HG02798 (cell line): ENCODE results near the gene TPCN2.

Experiments
- ATAC-seq: cut with Tn5 transposase; IDR thresholded peaks from one replicate; pipeline ENCODE4 v1.9.1; 2021; ENCODE audit warnings: mild to moderate bottlenecking; ENCODE audit not compliant: unreplicated experiment, poor library complexity

The TPCN2 gene

DNA sequence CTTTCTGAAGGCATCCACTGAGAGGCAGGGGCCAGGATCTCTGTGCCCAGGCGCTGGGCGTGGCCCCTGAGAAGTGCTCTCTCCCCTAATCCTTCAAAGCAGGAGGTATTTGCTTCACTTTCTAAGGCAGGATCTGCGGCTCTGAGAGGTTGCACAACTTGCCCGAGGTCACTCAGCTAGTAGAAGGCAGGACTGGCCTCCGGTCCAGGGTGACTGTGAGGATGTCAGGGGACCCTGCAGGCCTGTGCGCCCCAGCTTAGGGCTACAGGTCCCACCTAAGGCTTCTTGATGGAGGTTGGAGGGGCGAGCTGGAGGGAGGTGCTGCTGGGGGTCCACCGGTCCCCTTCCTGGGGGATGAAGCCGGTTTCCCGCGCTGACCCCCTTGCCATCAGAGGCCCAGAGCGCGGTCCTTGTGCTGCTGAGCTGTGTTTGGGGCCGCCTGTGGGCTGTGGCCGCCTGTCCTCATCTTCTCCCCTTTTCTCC is 108.0 kb downstream of the TPCN2 start:
- no peak for ATAC-seq

DNA sequence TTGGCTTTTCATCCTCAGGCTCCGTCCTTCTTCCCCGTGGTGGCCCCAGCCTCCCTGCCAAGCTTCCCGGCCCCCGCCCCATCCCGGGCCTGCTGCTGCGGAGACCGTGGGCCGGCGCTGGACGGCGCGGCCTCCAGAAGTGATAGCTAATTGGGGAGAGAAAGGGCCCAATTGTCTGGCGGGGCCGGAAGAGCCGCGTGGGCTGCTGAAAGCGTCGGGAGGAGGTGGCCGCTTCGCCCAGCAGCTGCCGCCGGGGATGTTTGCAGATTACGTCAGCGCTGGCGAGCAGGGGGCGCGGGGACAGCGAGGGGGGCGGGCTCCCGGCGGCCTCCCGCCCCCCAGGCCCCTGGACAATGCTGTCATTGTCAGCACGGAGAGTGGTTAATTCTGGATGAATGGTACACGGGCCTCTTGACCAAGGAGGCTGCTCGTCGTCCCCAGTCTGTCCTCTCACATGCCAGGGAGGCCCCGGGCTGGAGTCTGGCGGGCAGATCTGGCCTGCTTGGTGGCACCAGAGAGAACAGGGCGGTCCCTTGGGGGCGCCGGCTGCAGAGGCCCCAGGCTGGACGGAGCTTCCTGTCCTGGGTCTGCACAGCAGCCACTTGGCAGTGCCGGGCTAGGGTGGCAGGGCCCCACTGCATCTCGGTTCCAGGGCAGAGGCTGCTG is 108.6 kb downstream of the TPCN2 start:
- no peak for ATAC-seq

DNA sequence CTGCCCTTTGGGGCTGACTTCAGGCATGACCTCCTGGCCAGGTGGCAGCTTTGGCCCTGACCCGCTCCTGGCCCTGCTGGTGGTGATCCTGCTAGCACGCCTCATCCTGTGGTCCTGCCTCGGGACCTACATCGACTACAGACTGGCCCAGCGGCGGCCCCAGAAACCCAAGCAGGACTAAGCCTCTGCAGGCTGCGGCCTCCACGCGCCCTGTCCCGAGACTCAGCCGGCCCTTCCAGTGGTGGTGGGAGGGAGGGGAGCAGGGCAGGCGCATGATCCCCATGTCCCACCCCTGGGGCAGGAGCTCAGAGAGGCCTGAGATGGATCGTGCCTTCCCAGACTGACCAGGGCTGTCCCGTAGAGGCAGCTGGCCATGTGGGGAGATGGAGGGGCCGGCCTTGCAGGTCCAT is 109.1 kb downstream of the TPCN2 start:
- no peak for ATAC-seq

DNA sequence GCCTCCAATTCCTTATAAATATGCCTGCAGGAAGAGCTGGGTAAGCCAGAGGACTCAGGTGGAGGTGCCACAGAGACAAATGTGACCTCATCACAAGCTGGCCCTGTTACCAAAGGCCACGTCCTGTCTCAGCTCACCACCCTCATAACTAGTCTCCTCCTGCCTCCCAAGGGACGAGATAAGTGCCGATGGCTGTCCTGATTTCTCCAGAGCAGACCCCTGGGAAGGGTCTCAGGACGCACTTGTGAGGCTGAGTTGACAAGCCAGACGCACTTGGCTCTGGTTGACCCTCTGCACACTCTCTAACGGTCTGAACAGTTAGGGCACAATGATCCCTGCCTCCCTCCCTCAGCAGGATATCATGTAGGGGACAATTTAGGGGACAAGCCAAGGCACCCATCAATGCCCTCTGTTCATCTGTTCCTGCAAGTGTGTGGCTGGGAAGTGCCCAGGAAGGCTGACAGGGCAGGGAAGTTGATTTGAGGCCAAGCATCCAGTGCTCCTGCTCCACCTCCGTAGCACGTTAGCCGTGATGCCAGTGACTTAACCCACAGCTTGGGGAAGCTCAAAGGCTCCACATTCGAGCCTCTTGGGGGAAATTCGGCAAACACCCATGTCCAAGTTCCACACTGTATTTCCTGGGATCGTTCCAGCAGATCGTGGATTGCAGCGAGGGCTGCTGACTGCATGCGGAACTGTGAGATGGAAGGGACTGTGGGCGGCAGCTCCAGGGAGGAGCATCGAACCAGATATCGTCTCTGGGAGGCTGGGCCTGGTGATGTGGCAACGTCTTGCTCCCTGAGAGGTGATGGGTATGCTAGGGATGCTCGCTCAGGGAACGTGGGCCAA is 109.8 kb downstream of the TPCN2 start:
- ATAC-seq = no peak

DNA sequence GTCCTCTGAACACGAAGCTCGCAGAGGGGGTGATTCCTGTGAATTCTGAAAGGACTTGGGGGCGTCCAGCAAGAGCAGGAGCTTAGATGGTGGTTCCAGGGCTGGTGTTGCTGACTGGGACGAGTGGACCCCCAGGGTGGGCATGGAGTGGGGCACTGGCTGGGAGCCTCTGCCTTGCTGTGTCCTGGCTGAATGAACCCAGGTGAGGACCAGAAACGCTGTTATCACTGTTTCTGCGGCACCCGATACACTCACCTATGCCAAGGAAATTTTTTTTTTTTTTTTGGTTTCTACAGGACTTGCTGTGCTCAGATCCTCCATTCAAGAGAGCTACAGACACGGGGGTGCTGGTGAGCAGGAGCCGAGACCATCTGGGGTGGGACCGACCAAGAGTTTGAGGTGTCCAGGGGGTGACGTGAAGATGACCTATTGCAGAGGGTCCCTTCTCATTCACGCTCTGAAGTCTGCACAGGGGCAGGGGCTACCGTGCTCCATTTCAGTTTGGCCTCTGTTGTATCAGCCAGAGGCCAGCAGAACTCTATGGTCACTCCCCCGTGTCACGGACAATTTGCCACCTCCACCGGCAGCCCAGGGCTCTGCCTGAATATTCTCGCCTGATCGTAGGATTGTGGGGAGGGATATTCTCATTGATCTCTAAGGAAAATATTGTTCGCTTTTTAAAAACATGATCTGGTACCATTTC is 110.6 kb downstream of the TPCN2 start:
- ATAC-seq = no peak

DNA sequence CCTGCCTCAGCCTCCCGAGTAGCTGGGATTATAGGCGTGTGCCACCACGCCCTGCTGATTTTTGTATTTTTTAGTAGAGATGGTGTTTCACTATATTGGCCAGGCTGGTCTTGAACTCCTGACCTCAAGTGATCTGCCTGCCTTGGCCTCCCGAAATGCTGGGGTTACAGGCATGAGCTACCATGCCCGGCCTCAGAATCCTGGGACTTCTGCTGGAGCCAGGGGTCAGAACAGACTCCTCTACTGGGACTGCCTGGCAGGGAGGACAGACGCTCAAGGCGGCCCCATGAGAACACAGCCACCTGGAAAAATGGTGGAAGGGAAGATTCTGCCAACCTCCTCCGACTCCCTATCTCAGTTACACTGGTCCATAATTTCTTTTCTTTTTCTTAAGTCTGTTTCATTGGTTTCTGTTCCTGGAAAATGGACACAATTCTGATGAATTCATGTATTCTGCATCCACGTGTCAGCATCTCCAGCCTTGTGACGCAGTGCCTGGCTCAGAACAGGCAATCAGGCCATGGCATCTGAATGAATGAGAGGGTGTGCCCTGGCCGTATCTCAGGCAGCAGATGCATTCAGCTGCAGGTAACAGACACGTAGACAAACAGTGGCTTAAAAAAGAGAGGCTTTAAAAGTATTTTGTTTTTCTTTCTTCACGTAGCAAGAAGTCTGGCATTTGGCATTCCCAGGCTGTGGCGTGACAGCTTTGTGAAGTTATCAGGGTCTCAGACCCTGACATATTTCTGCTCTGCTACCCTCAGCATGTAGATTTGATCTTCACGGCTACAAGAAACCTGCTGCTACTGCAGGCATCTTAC is 111.8 kb downstream of the TPCN2 start:
- no peak for ATAC-seq

DNA sequence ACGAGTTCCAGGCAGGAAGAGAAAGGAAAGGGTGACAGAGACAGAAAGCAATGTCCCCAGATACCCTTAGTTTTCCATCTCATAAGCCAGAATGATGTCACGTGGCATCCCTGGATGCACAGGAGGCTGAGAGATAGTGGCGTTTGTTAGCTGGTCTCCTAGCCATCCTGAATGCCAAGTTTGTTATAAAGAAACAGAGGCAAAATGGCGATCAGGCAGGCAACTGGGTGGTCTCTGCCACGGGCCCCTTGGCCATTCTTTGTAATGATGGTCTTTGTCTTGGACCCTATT is 112.3 kb downstream of the TPCN2 start:
- no peak for ATAC-seq

DNA sequence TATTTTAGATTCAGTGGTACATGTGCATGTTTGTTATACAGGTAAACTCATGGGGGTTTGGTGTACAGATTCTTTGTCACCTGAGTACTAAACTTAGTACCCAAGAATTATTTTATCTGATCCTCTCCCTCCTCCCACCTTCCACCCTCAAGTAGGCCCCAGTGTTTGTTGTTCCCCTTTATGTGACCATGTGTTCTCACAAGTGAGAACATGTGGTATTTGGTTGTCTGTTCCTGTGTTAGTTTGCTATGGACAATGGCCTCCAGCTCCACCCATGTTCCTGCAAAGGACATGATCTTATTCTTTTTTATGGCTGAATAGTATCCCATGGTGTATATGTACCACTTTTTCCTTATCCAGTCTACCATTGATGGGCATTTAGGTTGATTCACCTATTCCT is 113.8 kb downstream of the TPCN2 start:
- ATAC-seq = no peak

DNA sequence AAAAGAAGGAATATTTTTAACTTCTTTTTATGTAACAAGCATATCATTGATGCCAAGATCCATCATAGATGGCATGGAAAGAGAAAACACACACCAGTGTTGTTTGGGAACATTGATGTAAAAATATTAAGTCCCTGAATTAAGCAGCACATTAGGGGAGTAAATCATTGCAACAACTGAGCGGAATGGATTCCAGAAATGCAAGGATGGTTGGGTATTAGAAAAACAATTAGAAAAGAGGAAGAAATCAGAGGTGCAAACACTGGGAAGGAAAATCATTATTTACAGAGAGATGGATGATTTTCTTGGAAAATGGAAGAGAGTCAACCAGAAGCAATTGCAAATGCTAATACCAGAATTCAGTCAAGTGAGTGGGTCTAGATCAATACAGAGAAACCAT is 115.1 kb downstream of the TPCN2 start:
- ATAC-seq = no peak

DNA sequence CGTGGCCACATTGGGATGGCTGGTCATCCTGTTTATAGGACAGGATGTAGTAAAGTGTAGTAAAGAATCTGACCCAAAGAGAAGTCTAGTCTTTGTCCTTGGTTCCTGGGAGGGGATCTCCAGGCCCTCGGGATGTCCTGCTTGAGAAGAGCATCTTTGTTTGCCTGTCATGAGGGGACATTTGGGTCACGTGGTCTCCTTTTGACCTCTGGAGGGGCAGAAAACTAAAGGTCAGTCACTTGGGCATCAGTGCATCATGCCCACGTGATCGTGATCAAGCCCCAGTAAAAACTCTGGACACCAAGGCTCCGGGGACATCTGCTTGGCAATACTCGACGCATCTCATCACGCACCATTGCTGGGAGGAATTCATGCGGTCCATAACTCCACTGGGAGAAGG is 116.1 kb downstream of the TPCN2 start:
- ATAC-seq = no peak

DNA sequence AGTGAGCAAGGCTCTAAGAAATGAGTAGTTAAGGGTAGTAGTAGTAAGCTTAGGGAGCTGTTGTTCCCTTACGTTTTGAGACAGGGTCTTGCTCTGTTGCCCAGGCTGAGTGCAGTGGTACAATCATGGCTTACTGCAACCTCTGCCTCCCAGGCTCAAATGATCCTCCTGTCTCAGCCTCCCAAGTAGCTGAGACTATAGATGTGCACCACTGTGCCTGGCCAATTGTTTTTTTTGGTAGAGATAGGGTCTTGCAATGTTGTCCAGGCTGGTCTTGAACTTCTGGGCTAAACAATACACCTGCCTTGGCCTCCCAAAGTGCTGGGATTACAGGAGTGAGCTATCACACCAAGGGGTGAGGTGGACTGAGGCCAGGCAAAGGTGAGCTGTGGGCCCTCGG is 117.0 kb downstream of the TPCN2 start:
- no peak for ATAC-seq

DNA sequence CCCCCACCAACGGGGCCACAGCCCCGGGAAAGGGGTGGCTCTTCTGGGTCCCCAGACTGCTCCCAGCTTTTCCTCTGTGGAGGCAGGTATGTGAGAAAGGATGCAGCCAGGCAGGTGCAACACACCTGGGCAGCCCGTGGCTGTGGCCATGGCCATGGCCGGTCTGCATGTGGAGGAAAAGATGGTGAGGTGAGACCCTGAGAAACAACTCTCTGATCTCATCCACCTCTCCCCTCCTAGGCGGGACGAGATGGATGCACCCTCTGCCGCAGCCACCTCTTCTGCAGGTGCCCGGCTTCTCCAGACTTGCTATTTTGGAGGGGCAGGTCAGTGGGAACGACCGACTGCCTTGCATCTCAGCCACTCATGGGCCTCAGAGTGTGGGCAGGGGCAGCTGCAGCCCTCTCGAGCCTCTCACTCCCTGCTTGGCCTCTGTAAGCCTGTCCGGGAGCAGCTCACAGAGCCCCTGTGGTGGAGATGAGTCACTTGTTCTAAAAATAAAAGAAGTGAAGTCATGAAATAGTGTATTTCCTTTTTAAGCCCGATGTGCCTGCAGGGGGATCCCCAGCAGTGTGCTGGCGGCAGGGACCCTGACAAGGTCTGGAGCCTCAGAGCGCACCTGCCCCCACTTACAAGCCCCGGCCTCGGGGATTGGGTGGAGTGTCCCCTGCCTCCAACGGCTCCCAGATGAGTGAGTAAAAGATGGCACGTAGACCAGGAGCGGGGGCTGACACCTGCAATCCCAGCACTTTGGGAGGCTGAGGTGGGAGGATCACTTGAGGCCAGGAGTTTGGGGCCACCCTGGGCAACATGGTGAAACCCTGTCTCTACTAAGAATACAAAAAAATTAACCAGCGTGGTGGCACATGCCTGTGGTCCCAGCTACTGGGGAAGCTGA is 117.7 kb downstream of the TPCN2 start:
- peak; percentile 90 for ATAC-seq

DNA sequence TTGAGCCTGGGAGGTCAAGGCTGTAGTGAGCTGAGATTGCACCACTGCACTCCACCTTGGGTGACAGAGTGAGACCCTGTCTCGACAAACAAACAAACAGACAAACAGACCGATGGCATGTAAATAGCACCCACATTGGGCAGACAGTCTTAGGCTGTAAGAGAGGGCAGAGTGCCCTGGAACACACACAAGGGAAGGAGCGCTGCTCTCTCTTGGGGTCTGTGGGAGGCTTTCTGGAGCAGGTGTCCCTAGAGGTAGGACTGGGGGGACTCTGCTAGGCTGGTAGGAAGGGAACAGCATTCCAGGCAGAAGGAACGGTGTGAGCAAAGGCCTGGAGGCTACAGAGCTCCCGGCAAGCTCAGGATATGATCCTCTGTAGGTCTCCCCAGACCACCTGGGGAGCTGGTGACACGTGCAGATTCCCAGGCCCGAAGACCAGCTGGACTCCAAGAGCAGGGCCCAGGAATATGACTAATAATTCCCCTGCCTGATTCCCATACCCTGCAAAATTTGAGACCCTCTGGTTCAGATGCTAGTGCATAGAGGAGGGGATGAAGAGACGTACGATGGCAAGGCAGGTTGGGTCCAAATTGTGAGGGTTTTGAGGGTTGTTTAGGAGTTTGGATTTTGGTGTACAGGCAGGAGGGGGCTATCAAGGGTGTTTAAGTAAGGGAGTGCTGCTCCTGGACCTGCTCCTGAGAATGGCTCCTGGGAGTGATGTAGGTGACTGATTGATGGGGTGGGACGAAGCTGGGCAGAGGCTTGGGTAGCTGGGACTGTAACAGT is 118.6 kb downstream of the TPCN2 start:
- no peak for ATAC-seq

DNA sequence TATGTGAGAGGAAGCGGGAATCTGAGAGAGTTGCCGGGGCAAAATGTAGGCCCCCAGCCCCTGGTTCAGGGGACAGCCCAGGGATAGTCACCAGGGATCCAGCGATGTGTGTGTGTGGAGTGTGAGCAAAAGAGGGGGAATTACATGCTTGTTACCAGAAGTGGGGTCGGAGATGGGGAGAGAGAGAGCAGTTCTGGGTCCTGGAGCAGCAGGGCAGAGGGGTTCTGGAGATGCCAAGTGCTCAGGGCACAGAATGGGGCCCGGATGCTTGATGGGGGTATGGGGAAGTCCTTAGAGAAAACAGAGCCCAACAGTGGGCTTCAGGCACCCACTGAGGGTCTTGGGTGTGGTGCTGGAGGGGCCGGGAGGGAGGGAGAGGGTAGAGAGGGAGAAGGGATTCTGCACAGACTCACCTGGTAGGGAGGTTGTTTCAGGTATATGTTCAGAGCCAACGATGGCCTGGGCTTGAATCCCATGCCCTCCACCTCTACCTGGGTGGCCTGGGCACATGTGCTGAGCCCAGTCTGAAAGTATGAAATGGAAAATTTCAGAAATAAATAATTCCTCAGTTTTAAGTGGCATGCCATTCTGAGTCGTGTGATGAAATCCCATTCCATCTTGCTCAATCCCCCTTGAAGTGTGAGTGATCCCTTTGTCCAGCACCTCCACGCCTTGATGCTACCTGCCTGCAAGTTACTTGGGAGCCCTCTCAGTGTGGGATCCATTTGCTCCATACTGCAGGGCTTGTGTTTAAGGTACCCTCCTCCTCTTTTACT is 119.4 kb downstream of the TPCN2 start:
- ATAC-seq = no peak

DNA sequence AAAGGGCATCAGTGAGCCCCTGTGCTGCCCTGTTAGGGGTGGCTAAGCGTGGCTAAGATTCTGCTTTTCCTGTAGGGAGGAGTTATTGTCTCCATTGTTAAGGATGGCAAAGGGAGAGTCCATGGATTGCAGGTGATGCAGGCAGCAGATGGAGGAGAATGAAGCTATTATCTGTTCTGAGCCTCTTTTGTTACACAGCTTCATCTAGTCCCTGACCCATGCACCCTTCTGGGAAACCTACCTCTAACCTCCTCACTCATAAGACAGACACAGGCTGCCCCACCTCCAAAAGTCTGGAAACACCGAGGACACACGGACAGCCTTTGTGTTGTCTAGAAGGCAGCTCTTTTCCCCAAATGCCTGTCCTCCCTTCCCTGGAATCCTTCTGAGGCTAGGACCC is 120.7 kb downstream of the TPCN2 start:
- ATAC-seq = no peak

DNA sequence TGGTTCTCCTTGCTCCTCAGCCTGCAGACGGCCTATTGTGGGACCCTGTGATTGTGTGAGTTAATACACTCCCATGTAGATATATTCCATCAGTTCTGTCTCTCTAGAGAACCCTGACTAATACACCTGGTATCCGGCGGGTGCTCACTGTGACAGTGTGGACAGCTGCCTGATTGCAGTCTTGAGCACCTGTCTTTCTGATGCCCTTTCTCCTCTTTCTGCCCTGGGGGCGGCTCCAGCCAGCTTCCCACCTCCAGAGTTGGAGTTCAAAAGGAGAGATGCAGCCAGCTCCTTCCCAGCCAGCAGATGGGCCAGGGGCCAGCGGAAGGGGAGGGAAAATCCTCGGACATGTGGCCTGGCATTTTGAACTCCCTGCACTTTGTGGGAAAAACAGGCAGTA is 122.0 kb downstream of the TPCN2 start:
- ATAC-seq = no peak

DNA sequence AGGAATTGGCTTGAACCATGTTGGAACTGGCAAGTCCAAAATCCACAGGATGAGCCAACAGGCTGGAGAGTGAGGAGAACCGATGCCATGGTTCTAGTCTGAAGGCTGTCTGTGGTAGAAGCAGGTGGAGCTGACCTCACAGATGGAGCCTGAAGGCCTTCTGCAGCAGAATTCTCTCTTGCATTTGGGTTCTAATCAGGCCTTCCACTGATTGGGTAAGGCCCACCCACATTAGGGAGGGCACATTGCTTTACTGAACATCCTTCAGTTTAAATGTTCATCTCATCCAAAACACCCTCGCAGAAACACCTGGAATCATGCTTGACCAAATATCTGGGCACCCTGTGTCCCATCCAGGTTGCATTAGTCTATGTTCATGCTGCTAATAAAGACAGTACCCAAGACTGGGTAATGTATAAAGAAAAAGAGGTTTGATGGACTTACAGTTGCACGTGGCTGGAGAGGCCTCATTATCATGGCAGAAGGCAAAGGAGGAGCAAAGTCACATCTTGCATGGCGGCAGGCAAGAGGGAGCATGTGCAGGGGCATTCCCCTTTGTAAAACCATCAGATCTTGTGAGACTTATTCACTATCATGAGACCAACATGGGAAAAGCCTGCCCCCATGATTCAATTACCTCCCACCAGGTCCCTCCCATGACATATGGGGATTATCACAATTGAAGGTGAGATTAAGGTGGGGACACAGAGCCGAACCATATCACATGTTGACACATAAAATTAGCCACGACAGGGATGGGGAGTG is 122.9 kb downstream of the TPCN2 start:
- no peak for ATAC-seq
